ENCODE measurements around the gene GLG1. TPM values are rescaled to one million over a fixed set of nuclear protein-coding genes. Genes with fewer than 3 reads are reported as not detected.
A peak's percentile ranks its signal among the peaks of the same experiment; 100 is the strongest.
"Not testable (repeated sequence)": the region's sequence is repeated elsewhere in the genome, so short reads cannot be mapped to it uniquely, and the experiment has no call there.

GLG1 gene
- total RNA-seq, 1 donor from 2014 or later = 49.6 TPM

GRCh38 chr16:74575807-74576643, 30.9 kb downstream of the GLG1 start:
- peak; percentile 53 for DNase-seq (ENCODE audit: low spot score)
- ATAC-seq = peak; percentile 44

- DNase-seq (ENCODE audit: low spot score) = no peak
- peak; percentile 8 for ATAC-seq
These were observed 31.6 kb downstream of the GLG1 start for GRCh38 chr16:74575175-74575806.

GRCh38 chr16:74574146-74574545, 32.8 kb downstream of the GLG1 start:
- DNase-seq (ENCODE audit: low spot score) = no peak
- ATAC-seq = no peak

- no peak for DNase-seq (ENCODE audit: low spot score)
These were observed 33.3 kb downstream of the GLG1 start for GRCh38 chr16:74573622-74574021.

GRCh38 chr16:74570412-74571301, 36.3 kb downstream of the GLG1 start:
- ATAC-seq (peak; percentile 88), DNase-seq (ENCODE audit: low spot score) (peak; percentile 79)

More at GRCh38 chr16:74573622-74574021, 33.3 kb downstream of the GLG1 start:
- no peak for ATAC-seq

- ATAC-seq (no peak), DNase-seq (ENCODE audit: low spot score) (no peak)
These were observed 37.8 kb downstream of the GLG1 start for GRCh38 chr16:74568961-74569631.

- ATAC-seq (no peak), DNase-seq (ENCODE audit: low spot score) (no peak)
These were observed 39.0 kb downstream of the GLG1 start for GRCh38 chr16:74567901-74568300.

- no peak for DNase-seq (ENCODE audit: low spot score)
These were observed 41.5 kb downstream of the GLG1 start for GRCh38 chr16:74565378-74565777.

GRCh38 chr16:74564451-74564984, 42.4 kb downstream of the GLG1 start:
- ATAC-seq (no peak), DNase-seq (ENCODE audit: low spot score) (no peak)

More at GRCh38 chr16:74565378-74565777, 41.5 kb downstream of the GLG1 start:
- no peak for ATAC-seq

- ATAC-seq (peak; percentile 48), DNase-seq (ENCODE audit: low spot score) (no peak)
These were observed 43.1 kb downstream of the GLG1 start for GRCh38 chr16:74563828-74564263.

GRCh38 chr16:74562117-74562516, 44.8 kb downstream of the GLG1 start:
- DNase-seq (ENCODE audit: low spot score) (no peak), ATAC-seq (no peak)

GRCh38 chr16:74561626-74562025, 45.3 kb downstream of the GLG1 start:
- no peak for DNase-seq (ENCODE audit: low spot score)
- no peak for ATAC-seq

GRCh38 chr16:74560912-74561311, 46.0 kb downstream of the GLG1 start:
- ATAC-seq (peak; percentile 31), DNase-seq (ENCODE audit: low spot score) (no peak)

- ATAC-seq = no peak
- no peak for DNase-seq (ENCODE audit: low spot score)
These were observed 48.0 kb downstream of the GLG1 start for GRCh38 chr16:74558873-74559272.

GRCh38 chr16:74557275-74557674, 49.6 kb downstream of the GLG1 start:
- ATAC-seq = peak; percentile 10
- no peak for DNase-seq (ENCODE audit: low spot score)

GRCh38 chr16:74556375-74556922, 50.5 kb downstream of the GLG1 start:
- DNase-seq (ENCODE audit: low spot score) (no peak), ATAC-seq (no peak)

- not testable (repeated sequence) for ATAC-seq
These were observed 54.6 kb downstream of the GLG1 start for GRCh38 chr16:74552357-74552756.

GRCh38 chr16:74550227-74551019, 56.5 kb downstream of the GLG1 start:
- ATAC-seq; DNase-seq (ENCODE audit: low spot score): not testable (repeated sequence)

More at GRCh38 chr16:74552357-74552756, 54.6 kb downstream of the GLG1 start:
- not testable (repeated sequence) for DNase-seq (ENCODE audit: low spot score)

- ATAC-seq = not testable (repeated sequence)
These were observed 60.8 kb downstream of the GLG1 start for GRCh38 chr16:74546112-74546511.

More at GRCh38 chr16:74546112-74546511, 60.8 kb downstream of the GLG1 start:
- not testable (repeated sequence) for DNase-seq (ENCODE audit: low spot score)

Measured in left lobe of liver (tissue), 2 donors.